Colon (tissue), 2 donors: ENCODE results near the gene CAMK2G.
"Not testable (repeated sequence)": the region's sequence is repeated elsewhere in the genome, so short reads cannot be mapped to it uniquely, and the experiment has no call there.

ENCODE experiments used
- FAIRE-seq: peaks from 2 replicates; lab custom pipeline; 2012; peaks lifted over from hg19 to GRCh38; lab: Jason Lieb, UNC
- donor health status: control.
- donor health status: control.

Gene CAMK2G

DNA sequence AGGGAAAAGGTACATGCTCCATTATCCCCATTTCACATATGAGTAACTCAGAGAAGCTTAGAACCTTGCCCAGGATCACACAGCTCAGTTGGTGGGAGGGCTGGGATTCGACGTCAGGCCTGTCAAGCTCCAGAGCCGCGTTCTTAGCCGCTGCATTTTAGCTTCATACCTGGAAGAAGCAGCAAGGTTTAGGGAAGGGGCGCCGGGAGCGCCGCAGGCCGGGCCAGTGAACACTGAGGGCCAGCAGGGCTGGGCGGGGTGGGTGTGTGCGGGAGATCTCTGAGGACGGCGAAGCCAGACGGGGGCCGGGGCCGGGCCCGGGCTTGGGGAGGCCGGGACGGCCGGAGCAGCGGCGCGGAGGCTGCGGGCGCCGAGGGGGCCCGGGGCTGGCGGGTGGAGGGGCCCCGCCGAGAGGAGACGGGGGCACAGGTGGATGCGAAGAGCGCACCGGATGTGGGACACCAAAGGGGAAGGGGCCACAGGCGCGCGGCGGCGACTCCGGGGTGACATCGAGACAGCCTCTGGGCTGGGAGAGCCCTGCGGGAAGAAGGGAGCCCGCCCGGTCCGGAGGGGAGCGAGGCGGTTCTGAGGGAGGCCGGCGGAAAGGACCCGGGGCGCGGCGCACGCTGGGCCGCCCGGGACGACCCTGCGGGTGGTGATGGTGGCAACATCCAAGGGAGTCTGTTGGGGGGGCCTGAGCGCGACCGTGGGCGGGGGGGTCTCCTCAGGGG is 63.5 kb downstream of the CAMK2G start:
- no peak for FAIRE-seq

DNA sequence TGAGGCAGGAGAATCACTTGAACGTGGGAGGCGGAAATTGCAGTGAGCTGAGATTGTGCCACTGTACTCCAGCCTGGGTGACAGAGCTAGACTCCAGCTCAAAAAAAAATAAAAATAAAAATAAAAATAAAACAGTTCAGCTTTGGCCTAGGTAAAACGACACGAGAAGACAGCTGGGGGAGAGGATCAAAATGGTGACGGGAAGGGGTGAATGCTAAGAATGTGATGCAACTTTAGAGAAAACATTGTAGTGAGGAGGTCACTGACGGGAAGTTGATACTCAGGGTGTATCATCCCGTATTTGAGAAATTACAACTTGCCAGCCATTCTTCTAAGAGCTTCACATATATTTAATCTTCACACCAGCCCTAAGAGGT is 64.0 kb downstream of the CAMK2G start:
- FAIRE-seq, result no peak

GRCh38 chr10:73809061-73809818 is 65.1 kb downstream of the CAMK2G start:
- no peak for FAIRE-seq

GRCh38 chr10:73808021-73808815 is 66.1 kb downstream of the CAMK2G start:
- no peak for FAIRE-seq

DNA sequence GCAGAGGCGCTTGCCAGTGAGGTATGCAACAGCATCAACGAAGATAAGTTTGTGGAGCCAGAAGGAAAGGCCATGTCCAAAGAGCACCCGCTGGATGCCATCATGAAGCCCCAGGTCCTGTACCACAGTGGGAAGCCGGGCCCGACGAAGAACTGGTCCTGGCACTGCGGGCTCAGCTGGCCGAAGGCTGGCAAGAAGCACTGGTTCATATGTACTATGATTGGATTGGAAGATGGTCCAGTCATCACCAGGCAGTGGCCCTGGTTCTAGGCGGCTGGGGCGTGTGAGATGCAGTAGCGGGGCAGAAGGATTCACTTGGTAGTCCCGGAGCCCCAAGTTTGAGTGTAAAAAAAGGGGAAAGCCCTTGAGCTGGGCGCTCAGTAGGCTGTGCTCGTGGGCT is 66.9 kb downstream of the CAMK2G start:
- FAIRE-seq, result no peak

DNA sequence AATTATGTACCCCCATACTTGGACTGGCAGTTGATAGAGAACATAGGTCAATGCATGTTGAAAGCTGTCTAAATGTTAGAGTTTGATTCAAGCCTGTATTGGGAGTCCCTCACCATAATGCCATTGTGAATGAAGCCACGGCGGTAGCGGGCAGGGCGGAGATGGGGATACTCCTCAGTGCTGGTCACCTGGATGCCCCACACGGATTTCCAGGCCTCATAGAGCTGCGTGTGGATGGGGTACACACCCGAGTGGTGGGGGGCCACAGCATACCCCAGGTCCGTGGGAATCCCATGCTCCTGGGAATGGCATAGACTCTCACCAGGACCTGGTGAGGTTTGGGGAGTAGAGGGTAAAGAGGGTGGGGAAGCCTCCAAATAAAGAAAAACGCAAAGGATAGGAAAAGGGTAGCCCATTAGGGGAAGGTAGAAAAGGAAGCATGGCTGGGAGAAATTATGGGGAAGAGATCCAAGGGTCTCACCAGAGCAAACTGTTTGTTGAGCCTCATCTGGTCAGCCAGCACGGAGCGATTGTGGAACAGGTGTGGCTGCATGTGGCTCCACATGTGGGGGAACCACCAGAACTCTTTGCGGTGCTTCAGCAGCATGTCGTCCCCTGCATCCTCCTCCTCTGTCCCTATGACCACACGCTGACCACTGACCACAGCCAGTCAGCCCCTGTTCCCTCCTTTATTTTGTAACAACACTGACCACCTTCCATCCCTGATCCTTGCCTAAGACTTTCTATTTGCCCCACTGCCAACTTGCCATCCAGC is 68.0 kb downstream of the CAMK2G start:
- FAIRE-seq, result no peak

DNA sequence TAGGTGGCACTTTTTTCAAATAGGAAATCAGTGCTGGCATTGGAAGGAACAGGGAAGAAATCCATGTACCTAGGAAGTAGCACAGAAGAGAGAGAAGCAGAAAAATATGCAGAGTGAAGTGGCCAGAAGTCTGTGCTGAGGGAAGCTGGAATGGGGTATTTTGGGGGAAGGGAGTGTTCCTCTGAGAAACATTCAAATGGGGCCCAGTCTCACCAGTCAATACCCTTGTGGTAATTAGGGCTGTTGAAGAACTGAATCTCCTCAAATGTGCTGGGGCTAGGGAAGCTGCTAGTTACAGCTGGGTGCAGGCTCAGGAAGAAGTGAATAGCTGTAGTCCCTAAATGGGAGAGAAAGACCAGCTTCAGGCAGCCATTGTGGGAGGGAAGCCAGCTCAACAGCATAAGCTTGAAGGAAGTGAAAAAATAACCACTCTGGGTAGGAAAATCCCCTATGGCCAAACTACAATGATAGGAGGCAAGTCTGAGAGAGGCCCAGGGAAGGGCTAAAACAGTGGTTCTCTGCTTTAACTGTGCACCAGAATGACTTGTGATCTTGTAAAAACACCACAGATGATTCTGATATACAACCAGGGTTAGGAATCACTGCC is 70.6 kb downstream of the CAMK2G start:
- no peak for FAIRE-seq

GRCh38 chr10:73802276-73802991 is 71.9 kb downstream of the CAMK2G start:
- no peak for FAIRE-seq

DNA sequence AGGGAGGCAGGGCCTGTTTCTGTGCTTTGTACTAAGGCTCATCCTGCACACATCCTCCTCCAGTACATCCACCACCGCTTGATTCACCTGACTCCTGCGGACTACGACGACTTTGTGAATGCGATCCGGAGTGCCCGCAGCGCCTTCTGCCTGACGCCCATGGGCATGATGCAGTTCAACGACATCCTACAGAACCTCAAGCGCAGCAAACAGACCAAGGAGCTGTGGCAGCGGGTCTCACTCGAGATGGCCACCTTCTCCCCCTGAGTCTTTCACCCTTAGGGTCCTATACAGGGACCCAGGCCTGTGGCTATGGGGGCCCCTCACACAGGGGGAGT is 73.1 kb downstream of the CAMK2G start:
- no peak for FAIRE-seq

DNA sequence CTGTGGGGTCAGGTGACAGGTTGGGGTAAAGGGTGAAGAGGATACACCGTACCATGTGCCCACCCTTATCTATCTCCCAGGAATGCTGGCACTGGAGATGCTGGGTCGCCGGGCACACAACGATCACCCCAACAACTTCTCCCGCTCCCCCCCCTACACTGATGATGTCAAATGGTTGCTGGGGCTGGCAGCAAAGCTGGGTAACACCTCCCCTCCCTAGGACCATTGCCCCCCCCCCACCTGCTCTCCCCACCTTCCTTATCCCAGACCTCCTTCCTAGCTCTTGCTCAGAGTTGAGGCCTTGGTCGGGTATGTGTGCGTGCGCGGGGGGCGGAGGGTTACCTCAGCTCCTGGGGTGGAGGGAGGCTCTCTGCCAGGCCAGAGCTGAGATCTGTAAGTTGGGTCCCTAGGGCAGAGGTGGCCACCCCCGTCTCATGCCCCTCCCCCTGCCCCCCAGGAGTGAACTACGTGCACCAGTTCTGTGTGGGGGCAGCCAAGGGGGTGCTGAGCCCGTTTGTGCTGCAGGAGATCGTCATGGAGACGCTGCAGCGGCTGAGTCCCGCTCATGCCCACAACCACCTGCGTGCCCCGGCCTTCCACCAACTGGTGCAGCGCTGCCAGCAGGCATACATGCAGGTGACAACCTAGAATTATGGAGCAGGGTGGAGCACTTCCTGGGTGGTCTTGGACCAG is 73.6 kb downstream of the CAMK2G start:
- FAIRE-seq, result no peak

DNA sequence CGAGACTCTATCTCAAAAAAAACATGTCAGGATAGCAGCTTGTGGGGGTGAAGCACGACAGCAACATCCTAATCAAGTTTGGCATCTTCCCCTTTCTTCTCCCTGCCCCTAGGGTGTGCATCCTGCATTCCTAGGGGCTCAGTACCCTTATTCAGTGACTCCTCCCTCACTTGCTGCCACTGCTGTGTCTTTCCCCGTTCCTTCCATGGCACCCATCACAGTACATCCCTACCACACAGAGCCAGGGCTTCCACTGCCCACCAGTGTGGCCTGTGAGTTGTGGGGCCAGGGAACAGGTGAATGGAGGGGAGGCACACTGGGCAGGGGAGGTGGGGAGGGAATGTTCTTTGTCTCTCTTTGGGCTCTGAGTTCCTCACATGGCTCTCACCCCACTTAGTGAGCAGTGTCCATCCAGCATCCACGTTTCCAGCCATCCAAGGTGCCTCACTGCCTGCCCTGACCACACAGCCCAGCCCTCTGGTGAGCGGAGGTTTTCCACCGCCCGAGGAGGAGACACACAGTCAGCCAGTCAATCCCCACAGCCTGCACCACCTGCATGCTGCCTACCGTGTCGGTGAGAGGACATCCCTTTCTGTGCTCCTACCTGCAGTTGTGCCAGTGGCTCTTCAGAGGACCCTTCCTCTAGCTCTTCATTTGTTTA is 74.3 kb downstream of the CAMK2G start:
- no peak for FAIRE-seq

- FAIRE-seq, result no peak
Observed at GRCh38 chr10:73798927-73799560, 75.3 kb downstream of the CAMK2G start.

DNA sequence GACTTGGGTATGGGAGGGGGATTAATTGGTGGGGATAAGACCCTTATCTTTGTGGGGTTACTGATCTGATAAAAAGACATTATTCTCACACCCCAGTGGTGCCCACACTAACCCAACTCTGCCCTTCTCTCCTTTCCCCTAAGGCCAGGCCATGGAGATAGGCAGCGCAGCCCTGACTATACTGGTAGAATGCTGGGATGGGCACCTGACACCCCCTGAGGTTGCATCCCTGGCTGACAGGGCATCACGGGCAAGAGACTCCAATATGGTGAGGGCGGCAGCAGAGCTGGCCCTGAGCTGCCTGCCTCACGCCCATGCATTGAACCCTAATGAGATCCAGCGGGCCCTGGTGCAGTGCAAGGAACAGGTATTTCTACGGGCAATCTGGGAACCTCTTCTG is 76.3 kb downstream of the CAMK2G start:
- no peak for FAIRE-seq

GRCh38 chr10:73797324-73798025 is 76.9 kb downstream of the CAMK2G start:
- FAIRE-seq, result no peak

DNA sequence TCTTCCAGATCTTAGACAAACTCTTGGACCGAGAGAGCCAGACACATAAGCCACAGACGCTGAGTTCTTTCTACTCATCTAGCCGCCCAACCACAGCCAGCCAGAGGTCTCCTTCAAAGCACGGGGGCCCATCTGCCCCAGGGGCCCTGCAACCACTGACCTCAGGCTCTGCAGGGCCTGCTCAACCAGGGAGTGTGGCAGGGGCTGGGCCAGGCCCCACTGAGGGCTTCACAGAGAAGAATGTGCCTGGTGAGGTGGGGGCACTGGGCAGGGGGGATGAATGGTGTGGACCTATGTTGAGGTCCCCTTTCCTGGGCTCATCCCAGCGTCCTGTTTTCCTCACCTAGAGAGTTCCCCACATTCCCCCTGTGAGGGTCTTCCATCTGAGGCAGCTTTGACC is 77.6 kb downstream of the CAMK2G start:
- FAIRE-seq, result no peak

DNA sequence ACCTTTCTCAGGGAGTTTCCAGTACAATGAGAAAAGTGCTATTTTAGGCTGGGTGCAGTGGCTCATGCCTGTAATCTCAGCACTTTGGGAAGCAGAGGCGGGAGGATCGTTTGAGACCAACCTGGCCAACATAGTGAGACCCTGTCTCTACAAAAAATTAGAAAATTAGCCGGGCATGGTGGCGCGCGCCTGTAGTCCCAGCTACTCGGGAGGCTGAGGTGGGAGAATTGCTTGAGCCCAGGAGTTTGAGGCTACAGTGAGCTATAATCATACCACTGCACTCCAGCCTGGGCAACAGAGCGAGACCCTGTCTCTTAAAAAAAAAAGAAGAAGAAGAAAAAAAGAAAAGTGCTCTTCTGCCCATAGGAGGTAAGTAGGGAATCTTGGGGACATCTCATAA is 78.3 kb downstream of the CAMK2G start:
- FAIRE-seq, result not testable (repeated sequence)

GRCh38 chr10:73795491-73795890 is 78.9 kb downstream of the CAMK2G start:
- not testable (repeated sequence) for FAIRE-seq

DNA sequence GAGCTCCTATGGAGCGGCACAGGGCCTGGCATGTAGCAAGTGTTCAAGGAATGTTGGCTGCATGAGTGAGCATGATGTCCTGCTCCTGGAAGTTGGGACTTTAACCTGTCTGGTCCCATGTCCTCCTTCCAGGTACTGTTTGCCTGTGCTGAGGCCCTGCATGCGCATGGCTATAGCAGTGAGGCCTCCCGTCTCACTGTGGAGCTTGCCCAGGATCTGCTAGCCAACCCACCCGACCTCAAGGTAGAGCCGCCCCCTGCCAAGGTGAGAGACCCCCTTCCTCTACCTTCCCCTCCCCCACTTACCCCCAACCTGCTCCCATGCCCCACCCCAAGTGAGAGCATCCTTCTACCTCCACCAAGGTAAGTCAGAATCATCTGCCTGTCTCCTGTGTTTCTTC is 80.9 kb downstream of the CAMK2G start:
- no peak for FAIRE-seq

GRCh38 chr10:73791871-73792400 is 82.4 kb downstream of the CAMK2G start:
- FAIRE-seq, result no peak
